A549 (cell line): Measurements from ENCODE around the gene TBC1D22A. TPM values are rescaled to one million over a fixed set of nuclear protein-coding genes. Genes with fewer than 3 reads are reported as not detected.

ENCODE experiments used
- ATAC-seq, 2 experiments: fragments of 200-7000 bp in 1 of 2; fragments of >200 bp in 1 of 2; cut with Nextera tagmentation in 1 of 2; cut with Tn5 transposase in 1 of 2; 3 replicates each; pipeline versions ENCODE4 v1.8.0 to v1.9.1; 2018 to 2020; ENCODE audit warnings: mild to moderate bottlenecking in 1 of 2, moderate library complexity in 1 of 2
- CTCF ChIA-PET: fragments of 300-600 bp; sonication (Branson Sonifier 250); formaldehyde crosslinking; extraction: SDS; loops from one replicate; lab custom pipeline; 2021; ENCODE audit warnings: antibody characterized with exemption, inconsistent platforms; lab: Yijun Ruan, JAX
- POLR2A ChIA-PET: fragments of 350-600 bp; formaldehyde crosslinking; extraction: SDS; loops from one replicate; lab custom pipeline; 2021; ENCODE audit warnings: antibody characterized with exemption, inconsistent platforms; lab: Yijun Ruan, JAX
- DNase-seq, 2 experiments: peaks; one replicate each; pipeline versions ENCODE4 v3.0.0 to v3.0.0-alpha.2; 2011 to 2016; ENCODE audit warnings: low read depth in 1 of 2, low spot score in 1 of 2
- FAIRE-seq: peaks from 2 replicates; lab custom pipeline; 2011; peaks lifted over from hg19 to GRCh38; lab: Jason Lieb, UNC
- H3K27ac ChIP-seq, 2 experiments: fragments of >200 bp; sonication (Bioruptor Twin); formaldehyde crosslinking; 3 replicates each; pipeline ENCODE4 v1.5.1; 2016 to 2017
- H3K4me1 ChIP-seq: fragments of >200 bp; sonication (Bioruptor Twin); formaldehyde crosslinking; 3 replicates; pipeline ENCODE4 v1.6.1; 2016
- H3K4me2 ChIP-seq: fragments of >200 bp; sonication (Bioruptor Twin); formaldehyde crosslinking; 3 replicates; pipeline ENCODE4 v1.6.1; 2016
- H3K4me3 ChIP-seq: fragments of >200 bp; sonication (Bioruptor Twin); formaldehyde crosslinking; 3 replicates; pipeline ENCODE4 v1.5.1; 2016
- H3K9me3 ChIP-seq: fragments of >200 bp; sonication (Bioruptor Twin); formaldehyde crosslinking; 3 replicates; pipeline ENCODE4 v1.6.1; 2016
- BCL3 ChIP-seq: fragments of >200 bp; sonication (Bioruptor Twin); formaldehyde crosslinking; IDR thresholded peaks from 3 replicates; pipeline ENCODE4 v1.6.1; 2016
- CBX8 ChIP-seq: fragments of 200-600 bp; sonication (generic); IDR thresholded peaks from 2 replicates; pipeline ENCODE4 v1.6.1; 2016
- CEBPB ChIP-seq, 2 experiments: fragments of >200 bp in 1 of 2; sonication (Bioruptor Twin) in 1 of 2; formaldehyde crosslinking in 1 of 2; IDR thresholded peaks; 2 replicates each; pipeline ENCODE4 v1.6.1; 2012 to 2016
- CHD4 ChIP-seq: fragments of 200-600 bp; sonication (generic); IDR thresholded peaks from 2 replicates; pipeline ENCODE4 v1.6.1; 2016; ENCODE audit warnings: antibody characterized with exemption, mild to moderate bottlenecking, borderline replicate concordance
- E2F6 ChIP-seq: IDR thresholded peaks from 2 replicates; pipeline ENCODE4 v1.6.1; 2012; ENCODE audit warnings: low read depth, borderline replicate concordance
- EHF ChIP-seq: fragments of 250-450 bp; sonication (Bioruptor Pico); IDR thresholded peaks from 2 replicates; pipeline ENCODE4 v1.5.0; 2020; ENCODE audit warnings: mild to moderate bottlenecking
- EHMT2 ChIP-seq: fragments of 200-600 bp; sonication (generic); IDR thresholded peaks from 2 replicates; pipeline ENCODE4 v1.6.1; 2016; ENCODE audit warnings: antibody characterized with exemption, low read depth, mild to moderate bottlenecking, moderate library complexity
- ELK1 ChIP-seq: fragments of 150-350 bp; IDR thresholded peaks from 2 replicates; pipeline ENCODE4 v1.6.1; 2014; ENCODE audit warnings: low read depth, mild to moderate bottlenecking, low read length
- ESRRA ChIP-seq: fragments of 150-350 bp; IDR thresholded peaks from 2 replicates; pipeline ENCODE4 v1.6.1; 2014; ENCODE audit warnings: mild to moderate bottlenecking, low read length, borderline replicate concordance
- FOSB ChIP-seq: fragments of 250-450 bp; sonication (Bioruptor Pico); IDR thresholded peaks from 2 replicates; pipeline ENCODE4 v1.5.0; 2020; ENCODE audit warnings: mild to moderate bottlenecking, moderate library complexity
- FOSL2 ChIP-seq, 2 experiments: fragments of 450-650 bp in 1 of 2; fragments of >200 bp in 1 of 2; sonication (Bioruptor Twin) in 1 of 2; formaldehyde crosslinking; IDR thresholded peaks; 2 replicates each; pipeline versions ENCODE4 v1.5.0 to v1.6.1; 2016 to 2020; ENCODE audit warnings: mild to moderate bottlenecking in 1 of 2, moderate library complexity in 1 of 2
- HEYL ChIP-seq: fragments of 250-450 bp; sonication (Bioruptor Pico); IDR thresholded peaks from 2 replicates; pipeline ENCODE4 v1.8.0; 2021; ENCODE audit warnings: mild to moderate bottlenecking, moderate library complexity
- HMGXB4 ChIP-seq: fragments of 250-450 bp; sonication (Bioruptor Pico); IDR thresholded peaks from 2 replicates; pipeline ENCODE4 v1.5.0; 2021; ENCODE audit warnings: mild to moderate bottlenecking, moderate library complexity, borderline replicate concordance
- HOXA7 ChIP-seq: fragments of 250-450 bp; sonication (Bioruptor Pico); IDR thresholded peaks from 2 replicates; pipeline ENCODE4 v1.5.0; 2020; ENCODE audit warnings: mild to moderate bottlenecking, moderate library complexity
- JUN ChIP-seq, 2 experiments: fragments of >200 bp; sonication (Bioruptor Twin); formaldehyde crosslinking; IDR thresholded peaks; 2 replicates in 1 of 2; 3 replicates in 1 of 2; pipeline ENCODE4 v1.6.1; 2016 to 2017
- JUNB ChIP-seq: fragments of >200 bp; sonication (Bioruptor Twin); formaldehyde crosslinking; IDR thresholded peaks from 2 replicates; pipeline ENCODE4 v1.6.1; 2016
- KDM1A ChIP-seq: fragments of 200-600 bp; sonication (generic); IDR thresholded peaks from 2 replicates; pipeline ENCODE4 v1.6.1; 2016; ENCODE audit warnings: low read depth, mild to moderate bottlenecking
- MAFK ChIP-seq: fragments of 450-650 bp; IDR thresholded peaks from 2 replicates; pipeline ENCODE4 v1.6.1; 2014; ENCODE audit not compliant: partially characterized antibody
- MAZ ChIP-seq: fragments of 150-350 bp; IDR thresholded peaks from 2 replicates; pipeline ENCODE4 v1.6.1; 2014; ENCODE audit warnings: antibody characterized with exemption, low read depth, low read length, borderline replicate concordance
- MYC ChIP-seq: IDR thresholded peaks from 2 replicates; pipeline ENCODE4 v1.6.1; 2012; ENCODE audit warnings: mild to moderate bottlenecking, inconsistent platforms, low read length, improper control_type of control experiment, borderline replicate concordance
- NPAS2 ChIP-seq: fragments of 250-450 bp; sonication (Bioruptor Pico); IDR thresholded peaks from 2 replicates; pipeline ENCODE4 v1.8.0; 2022; ENCODE audit warnings: mild to moderate bottlenecking, moderate library complexity, borderline replicate concordance
- POLR2AphosphoS2 ChIP-seq: conservative IDR thresholded peaks from 2 replicates; pipeline ENCODE4 v1.6.1; 2012; ENCODE audit warnings: low read length, improper control_type of control experiment, inconsistent platforms
- RCOR1 ChIP-seq: fragments of 150-350 bp; IDR thresholded peaks from 2 replicates; pipeline ENCODE4 v1.6.1; 2014; ENCODE audit warnings: antibody characterized with exemption, low read length, low read depth
- REST ChIP-seq: fragments of 200-600 bp; sonication (generic); IDR thresholded peaks from 2 replicates; pipeline ENCODE4 v1.6.1; 2016; ENCODE audit warnings: antibody characterized with exemption, mild to moderate bottlenecking, moderate library complexity
- RFX5 ChIP-seq: fragments of 450-650 bp; IDR thresholded peaks from 2 replicates; pipeline ENCODE4 v1.7.1; 2014; ENCODE audit warnings: antibody characterized with exemption, mild to moderate bottlenecking, moderate library complexity
- SREBF2 ChIP-seq: fragments of 450-650 bp; IDR thresholded peaks from 2 replicates; pipeline ENCODE4 v1.6.1; 2014; ENCODE audit warnings: mild to moderate bottlenecking, moderate library complexity
- WGBS: methylation state at CpG from one replicate; pipeline ENCODE4 v1.1.6; 2017; ENCODE audit errors: missing lambda C conversion rate; 5-methylcytosine and 5-hydroxymethylcytosine counted together
- polyA plus RNA-seq, 4 experiments: library from polyadenylated mRNA; depleted of rRNA in 3 of 4; stranded (reverse); fragments of >200 nt; fragmentation: RNase III in 1 of 4; extraction: RNeasy Plus Mini Kit Qiagen cat#74134 plus additional on column Dnase treatment in 1 of 4; gene quantifications; 2 replicates in 3 of 4; 3 replicates in 1 of 4; pipeline ENCODE4 v1.2.3, GENCODE V29; 2011 to 2017

The TBC1D22A gene
- polyA plus RNA-seq, 2 of the 4 experiments (the other 2 are of a cell fraction), result 8.9 to 10.8 TPM

DNA sequence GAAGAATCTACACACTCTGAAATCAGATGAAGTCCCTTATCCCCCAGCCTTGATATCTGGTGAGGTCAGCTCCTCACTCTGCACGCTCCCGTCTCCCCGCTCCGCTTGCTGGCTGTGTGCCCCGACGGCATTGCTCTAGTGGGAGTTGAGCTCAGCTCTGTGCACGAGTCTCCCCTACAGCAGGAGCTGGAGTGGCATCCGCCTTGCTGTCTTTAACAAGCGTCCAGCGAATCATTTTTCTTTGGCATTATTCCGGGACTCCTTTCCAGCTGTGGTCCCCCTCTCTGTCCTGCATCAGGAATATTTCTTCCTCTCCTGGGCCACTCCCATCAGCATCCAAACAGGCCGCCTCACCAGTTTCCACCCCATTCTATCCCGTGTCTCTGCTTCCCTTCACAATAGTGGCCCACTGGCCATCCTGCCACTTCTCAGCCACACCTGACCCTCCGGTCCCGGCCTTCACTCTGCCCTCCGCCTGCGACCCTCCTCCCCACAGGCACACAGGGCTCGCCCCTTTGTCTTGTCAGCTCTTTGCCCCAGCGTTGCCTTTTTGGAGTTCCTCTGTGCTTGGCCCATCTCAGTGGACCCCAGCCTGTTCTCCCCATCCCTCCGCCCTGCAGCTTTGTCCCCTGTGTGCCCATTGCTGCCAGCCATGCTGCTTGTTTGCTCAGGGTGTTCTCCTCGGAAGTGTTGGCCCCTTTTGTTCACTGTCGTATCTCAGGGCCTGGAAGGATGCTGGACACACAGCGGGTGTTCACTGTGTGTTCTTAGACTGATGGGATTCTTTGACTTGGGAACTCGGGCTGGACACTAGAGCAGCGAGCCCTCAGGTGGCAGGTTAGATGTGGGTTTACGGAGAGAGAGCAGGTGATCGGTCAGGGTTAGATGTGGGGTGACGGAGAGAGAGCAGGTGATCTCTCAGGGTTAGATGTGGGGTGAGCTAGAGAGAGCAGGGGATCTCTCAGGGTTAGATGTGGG lies 441.8 kb downstream of the TBC1D22A start:
- TF ChIP-seq FOSL2 (IDR thresholded peaks at IDR 0.05), result no peak
- TF ChIP-seq FOSL2 (CRISPR knock-in tag; IDR thresholded peaks at IDR 0.05), result no peak
- no peak for TF ChIP-seq MYC
- TF ChIP-seq HEYL, result no peak
- no peak for TF ChIP-seq RCOR1
- no peak for TF ChIP-seq ELK1
- TF ChIP-seq JUN (IDR thresholded peaks at IDR 0.05), result no peak
- no peak for TF ChIP-seq HOXA7 (CRISPR knock-in tag)
- no peak for TF ChIP-seq SREBF2
- TF ChIP-seq JUNB, result no peak
- TF ChIP-seq EHF (CRISPR knock-in tag), result no peak
- TF ChIP-seq KDM1A, result no peak
- no peak for TF ChIP-seq POLR2AphosphoS2
- no peak for TF ChIP-seq CBX8
- no peak for TF ChIP-seq MAFK
- no peak for TF ChIP-seq BCL3
- no peak for TF ChIP-seq HMGXB4 (CRISPR knock-in tag)
- ChIA-PET POLR2A (no interaction called here), CTCF (no interaction called here)
- no peaks in the 10 kb centered on the region for H3K4me1 ChIP-seq
- H3K4me3 ChIP-seq, result no peak overlapping the region
- 61% methylated on average over 27 of the region's 28 CpGs for WGBS
- FAIRE-seq (no peak), DNase-seq (no peak), ATAC-seq (no peak)
- no peaks in the 10 kb centered on the region for H3K9me3 ChIP-seq
- no peak overlapping the region for H3K4me2 ChIP-seq
- no peak overlapping the region for H3K27ac ChIP-seq

GRCh38 chr22:47205081-47205491 lies 442.6 kb downstream of the TBC1D22A start:
- H3K4me2 ChIP-seq, result no peak overlapping the region
- POLR2A ChIA-PET, result no interaction called here
- no peak for ATAC-seq
- no peaks in the 10 kb centered on the region for H3K9me3 ChIP-seq
- no peak for FAIRE-seq
- no peak for DNase-seq
- no peak overlapping the region for H3K27ac ChIP-seq
- CTCF ChIA-PET, result no interaction called here
- WGBS, result 43% methylated on average over 11 of the region's 13 CpGs
- no peaks in the 10 kb centered on the region for H3K4me1 ChIP-seq
- H3K4me3 ChIP-seq, result no peak overlapping the region
- TF ChIP-seq BCL3 (no peak), MAZ (no peak), CHD4 (no peak), CEBPB (IDR thresholded peaks at IDR 0.05) (no peak), JUNB (no peak), RFX5 (no peak), ESRRA (no peak), REST (no peak), FOSB (CRISPR knock-in tag) (no peak), NPAS2 (CRISPR knock-in tag) (no peak), POLR2AphosphoS2 (no peak), EHMT2 (no peak), HEYL (no peak), E2F6 (no peak)
